Measurements from ENCODE around the gene RTTN. TPM values are rescaled to one million over a fixed set of nuclear protein-coding genes. Genes with fewer than 3 reads are reported as not detected.

Gene RTTN
- total RNA-seq, 1 donor from 2014 or later = 25.6 TPM

DNA sequence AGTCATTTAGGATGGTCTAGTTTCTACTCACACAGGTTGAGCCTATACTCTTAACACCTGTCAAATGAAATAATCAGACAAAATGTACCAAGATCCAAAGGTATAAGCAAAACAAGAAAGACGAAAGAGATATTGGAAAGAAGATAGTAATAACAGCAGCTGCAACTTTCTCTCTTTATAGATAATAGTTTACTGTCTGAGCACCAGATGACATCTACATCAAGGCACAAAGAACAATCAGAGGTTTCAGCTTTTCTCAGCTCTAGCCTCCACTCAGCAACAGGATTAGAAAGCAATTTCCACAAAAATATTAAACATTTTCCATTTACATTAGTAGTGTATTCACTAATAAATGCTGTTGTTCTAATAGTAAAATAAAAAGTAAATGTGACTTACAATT, 66.3 kb downstream of the RTTN start:
- Mint-ChIP-seq H3K4me3 (no peak overlapping the region), H3K9me3 (peaks cover 5% of the 10 kb centered on the region), H3K4me1 (peaks cover 4% of the 10 kb centered on the region), H3K27ac (no peak overlapping the region), H3K36me3 (peaks cover 10% of the 10 kb centered on the region), H3K27me3 (ENCODE audit: low read depth) (no peaks in the 10 kb centered on the region)
- TF ChIP-seq, protein P1, sequence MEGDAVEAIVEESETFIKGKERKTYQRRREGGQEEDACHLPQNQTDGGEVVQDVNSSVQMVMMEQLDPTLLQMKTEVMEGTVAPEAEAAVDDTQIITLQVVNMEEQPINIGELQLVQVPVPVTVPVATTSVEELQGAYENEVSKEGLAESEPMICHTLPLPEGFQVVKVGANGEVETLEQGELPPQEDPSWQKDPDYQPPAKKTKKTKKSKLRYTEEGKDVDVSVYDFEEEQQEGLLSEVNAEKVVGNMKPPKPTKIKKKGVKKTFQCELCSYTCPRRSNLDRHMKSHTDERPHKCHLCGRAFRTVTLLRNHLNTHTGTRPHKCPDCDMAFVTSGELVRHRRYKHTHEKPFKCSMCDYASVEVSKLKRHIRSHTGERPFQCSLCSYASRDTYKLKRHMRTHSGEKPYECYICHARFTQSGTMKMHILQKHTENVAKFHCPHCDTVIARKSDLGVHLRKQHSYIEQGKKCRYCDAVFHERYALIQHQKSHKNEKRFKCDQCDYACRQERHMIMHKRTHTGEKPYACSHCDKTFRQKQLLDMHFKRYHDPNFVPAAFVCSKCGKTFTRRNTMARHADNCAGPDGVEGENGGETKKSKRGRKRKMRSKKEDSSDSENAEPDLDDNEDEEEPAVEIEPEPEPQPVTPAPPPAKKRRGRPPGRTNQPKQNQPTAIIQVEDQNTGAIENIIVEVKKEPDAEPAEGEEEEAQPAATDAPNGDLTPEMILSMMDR (IDR thresholded peaks at IDR 0.05; ENCODE audit: unreplicated experiment) = no peak
- DNase-seq (ENCODE audit: low spot score in 2 of 2, unreplicated experiment in 2 of 2) = no peak

DNA sequence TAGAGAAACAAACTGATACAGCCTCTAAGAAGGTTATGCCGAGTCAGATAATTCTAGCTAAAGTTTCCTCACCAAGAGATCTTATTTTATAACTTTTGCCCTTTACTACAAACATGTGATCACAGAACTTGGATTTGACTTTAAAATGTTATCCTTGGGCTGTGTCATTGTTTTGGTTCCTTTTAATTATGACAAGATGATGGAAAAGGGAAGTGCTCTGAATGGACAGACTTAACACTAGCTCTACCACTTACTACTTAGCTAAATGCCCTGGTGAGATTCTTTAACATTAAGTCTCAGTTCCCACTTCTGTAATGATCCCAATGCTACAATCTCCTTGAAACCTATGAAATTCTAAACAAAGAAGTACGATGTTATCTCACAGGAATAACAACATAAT, 69.9 kb downstream of the RTTN start:
- H3K4me3 Mint-ChIP-seq = no peak overlapping the region
- no peak for DNase-seq (ENCODE audit: low spot score in 2 of 2, unreplicated experiment in 2 of 2)
- TF ChIP-seq, protein P1 (IDR thresholded peaks at IDR 0.05; ENCODE audit: unreplicated experiment) = no peak
- no peak overlapping the region for H3K27ac Mint-ChIP-seq
- H3K27me3 Mint-ChIP-seq (ENCODE audit: low read depth) = no peaks in the 10 kb centered on the region
- H3K9me3 Mint-ChIP-seq = peaks cover 4% of the 10 kb centered on the region
- H3K4me1 Mint-ChIP-seq = peaks cover 4% of the 10 kb centered on the region
- H3K36me3 Mint-ChIP-seq = peaks cover under 1% of the 10 kb centered on the region

DNA sequence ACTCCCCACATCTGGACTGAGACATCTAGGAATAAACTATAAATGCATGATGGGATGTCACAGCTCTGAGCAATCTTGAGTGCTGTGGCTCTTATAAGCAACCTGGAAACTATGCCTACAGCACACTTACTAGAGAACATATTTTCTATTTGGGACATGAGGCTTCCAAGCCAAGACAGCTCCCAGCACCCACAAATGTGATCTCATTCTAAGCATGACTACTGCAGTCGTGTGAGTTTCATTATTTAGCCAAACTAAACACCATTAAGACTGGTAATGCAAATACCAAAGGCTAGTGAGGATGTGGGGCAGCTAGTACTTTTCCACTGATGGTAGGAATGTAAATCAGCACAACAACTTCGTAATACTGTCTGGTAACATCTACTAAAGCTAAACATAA, 72.5 kb downstream of the RTTN start:
- Mint-ChIP-seq H3K9me3 (peaks cover 20% of the 10 kb centered on the region), H3K4me3 (no peak overlapping the region), H3K4me1 (peaks cover 4% of the 10 kb centered on the region), H3K27ac (no peak overlapping the region), H3K36me3 (peaks cover 15% of the 10 kb centered on the region), H3K27me3 (ENCODE audit: low read depth) (no peaks in the 10 kb centered on the region)
- DNase-seq (ENCODE audit: low spot score in 2 of 2, unreplicated experiment in 2 of 2) = no peak
- TF ChIP-seq, protein P1 (IDR thresholded peaks at IDR 0.05; ENCODE audit: unreplicated experiment) = no peak

DNA sequence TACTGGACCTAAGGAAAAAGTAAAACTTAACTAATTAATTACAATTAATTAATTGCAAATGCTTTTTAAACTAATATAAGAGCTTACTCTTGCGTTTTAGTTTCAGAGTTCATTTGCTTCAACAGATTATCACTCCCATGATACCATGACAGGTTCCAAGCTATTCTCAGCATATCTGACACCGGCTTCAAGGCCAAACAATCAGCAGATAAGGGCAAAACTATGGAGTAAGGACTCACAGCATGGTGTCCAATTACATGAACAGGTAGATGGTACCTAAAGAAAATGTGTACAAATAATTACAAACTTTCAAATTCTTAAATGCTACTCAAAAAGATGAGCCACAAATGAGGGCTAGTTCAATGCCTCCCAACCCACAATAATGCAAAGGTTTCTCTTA, 77.2 kb downstream of the RTTN start:
- TF ChIP-seq, protein P1 (IDR thresholded peaks at IDR 0.05; ENCODE audit: unreplicated experiment) = no peak
- H3K4me3 Mint-ChIP-seq = no peak overlapping the region
- peaks cover 15% of the 10 kb centered on the region for H3K36me3 Mint-ChIP-seq
- DNase-seq (ENCODE audit: low spot score in 2 of 2, unreplicated experiment in 2 of 2) = no peak
- H3K4me1 Mint-ChIP-seq = no peaks in the 10 kb centered on the region
- H3K9me3 Mint-ChIP-seq = peaks cover 20% of the 10 kb centered on the region
- H3K27ac Mint-ChIP-seq = no peak overlapping the region
- no peaks in the 10 kb centered on the region for H3K27me3 Mint-ChIP-seq (ENCODE audit: low read depth)

DNA sequence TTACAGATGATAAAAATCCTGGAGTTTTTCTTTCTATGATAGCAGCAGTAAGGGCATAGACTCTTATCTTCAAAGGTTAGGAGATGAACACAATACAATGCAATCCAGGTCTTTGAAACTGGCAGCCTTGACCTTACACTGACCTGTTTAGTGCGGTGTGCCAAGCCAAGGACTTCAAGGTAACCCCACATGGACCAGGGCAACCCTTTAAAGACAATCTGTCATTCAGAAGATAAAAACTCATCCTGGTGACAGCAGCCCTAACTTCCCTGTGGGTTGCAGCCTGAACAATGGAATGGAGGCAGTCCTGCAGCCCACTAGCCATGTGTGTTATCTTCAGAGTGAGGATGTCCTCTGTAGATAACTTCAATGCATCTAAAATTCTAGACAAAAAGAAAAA, 78.1 kb downstream of the RTTN start:
- DNase-seq (ENCODE audit: low spot score in 2 of 2, unreplicated experiment in 2 of 2) = no peak
- Mint-ChIP-seq H3K27ac (no peak overlapping the region), H3K4me1 (no peaks in the 10 kb centered on the region), H3K9me3 (peaks cover 20% of the 10 kb centered on the region), H3K4me3 (no peak overlapping the region), H3K27me3 (ENCODE audit: low read depth) (no peaks in the 10 kb centered on the region), H3K36me3 (peaks cover 15% of the 10 kb centered on the region)
- TF ChIP-seq, protein P1 (IDR thresholded peaks at IDR 0.05; ENCODE audit: unreplicated experiment) = no peak

DNA sequence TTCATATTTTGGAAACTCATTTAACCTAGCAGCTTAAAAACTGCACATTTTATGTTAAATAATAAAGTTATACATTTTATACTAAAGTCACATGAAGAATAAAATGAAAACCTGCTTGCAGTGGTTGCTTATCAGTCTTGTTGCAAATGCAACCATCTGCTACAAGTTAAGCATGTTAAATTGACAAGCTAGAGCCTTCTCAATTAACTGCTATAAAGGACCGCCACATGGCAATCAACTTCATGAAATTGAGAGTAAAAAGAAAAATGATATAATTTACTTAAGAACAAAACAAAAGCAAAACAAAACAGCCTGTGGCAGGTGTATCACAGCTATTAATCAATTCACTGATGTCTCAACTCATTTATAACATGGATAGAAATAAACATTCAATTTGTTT, 78.7 kb downstream of the RTTN start:
- no peak for DNase-seq (ENCODE audit: low spot score in 2 of 2, unreplicated experiment in 2 of 2)
- TF ChIP-seq, protein P1 (IDR thresholded peaks at IDR 0.05; ENCODE audit: unreplicated experiment) = no peak
- Mint-ChIP-seq H3K27me3 (ENCODE audit: low read depth) (no peaks in the 10 kb centered on the region), H3K9me3 (peaks cover 20% of the 10 kb centered on the region), H3K36me3 (peaks cover 15% of the 10 kb centered on the region), H3K27ac (no peak overlapping the region), H3K4me1 (no peaks in the 10 kb centered on the region), H3K4me3 (no peak overlapping the region)

Data from mesothelial cell of epicardium (in vitro differentiated cells).